ENCODE results near the gene ZACN. TPM values are rescaled to one million over a fixed set of nuclear protein-coding genes. Genes with fewer than 3 reads are reported as not detected.

ZACN gene
- total RNA-seq, 1 experiment from 2014 or later = 0.09 TPM

DNA sequence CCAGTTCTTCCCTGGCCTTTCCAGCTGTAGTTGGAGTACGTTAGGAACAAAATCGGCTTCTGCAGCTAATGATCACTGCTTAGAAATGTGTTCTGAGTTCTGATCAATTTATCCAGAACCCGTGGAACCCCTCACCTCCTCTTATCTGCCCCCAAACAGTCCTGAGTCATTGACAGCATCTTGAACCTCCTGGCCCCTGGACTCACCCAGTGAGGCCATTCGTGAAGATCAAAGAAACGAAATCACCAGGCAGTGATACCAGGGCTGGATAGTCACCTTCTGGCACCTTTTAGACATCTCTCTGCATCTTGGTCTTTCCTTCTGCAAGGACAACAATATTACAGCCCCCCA is 41.7 kb downstream of the ZACN start:
- Mint-ChIP-seq H3K4me1 (peaks cover 32 to 33% of the 10 kb centered on the region in 2 experiments), H3K9me3 (peaks cover 0 to 2% of the 10 kb centered on the region in 2 experiments; a peak in 1 of 5 replicates), H3K4me3 (peak overlapping the region in 1 of 2 experiments; percentile 28; a peak in 2 of 5 replicates), H3K36me3 (ENCODE audit: insufficient read depth in 1 of 3, low read depth in 3 of 3) (no peaks in the 10 kb centered on the region), H3K27me3 (ENCODE audit: low read depth) (peaks cover 10% of the 10 kb centered on the region), H3K27ac (no peak overlapping the region)
- Histone ChIP-seq H2BK5ac (ENCODE audit: insufficient read length, low read length) (no peak overlapping the region), H3K23me2 (ENCODE audit: insufficient read length, low read depth, low read length, poor library complexity, severe bottlenecking) (no peaks in the 10 kb centered on the region), H3K4me2 (ENCODE audit: insufficient read depth, insufficient read length, low read length) (no peak overlapping the region), H3K27me3 (ENCODE audit: insufficient read depth, low read length) (no peaks in the 10 kb centered on the region), H4K20me1 (ENCODE audit: control insufficient read depth, insufficient read depth, insufficient read length) (no peaks in the 10 kb centered on the region), H4K91ac (ENCODE audit: insufficient read length, low read depth, low read length) (no peak overlapping the region), H2BK12ac (ENCODE audit: insufficient read length, low read depth, low read length) (no peak overlapping the region), H3K23ac (ENCODE audit: insufficient read length, low read depth, low read length) (no peak overlapping the region), H3K27ac (ENCODE audit: insufficient read length, low read depth, low read length) (no peak overlapping the region), H2BK120ac (ENCODE audit: low read depth, low read length, poor library complexity, severe bottlenecking) (no peak overlapping the region), H3K4ac (ENCODE audit: low read depth, low read length) (no peak overlapping the region), H2AFZ (ENCODE audit: low read length) (no peak overlapping the region), H3T11ph (ENCODE audit: low read length) (no peak overlapping the region), H4K5ac (ENCODE audit: insufficient read length, low read depth, low read length) (no peak overlapping the region), H3K14ac (ENCODE audit: insufficient read depth, low read length) (no peak overlapping the region), H3K9me3 (ENCODE audit: control insufficient read depth, low read depth, low read length) (no peaks in the 10 kb centered on the region), H3K9ac (ENCODE audit: extremely low read depth, insufficient read length, low read length) (no peak overlapping the region), H3K4me1 (ENCODE audit: insufficient read depth, low read length) (no peaks in the 10 kb centered on the region; the same call in 1 of the 2 replicates), H2BK20ac (ENCODE audit: low read depth, low read length, poor library complexity, severe bottlenecking) (no peak overlapping the region), H2BK15ac (ENCODE audit: low read depth, low read length) (no peak overlapping the region), H4K8ac (replicated peaks; ENCODE audit: insufficient read length, low read depth, low read length) (no peak overlapping the region), H3K18ac (ENCODE audit: insufficient read length, low read depth, low read length) (no peak overlapping the region), H3K56ac (ENCODE audit: insufficient read length, low read depth, low read length) (no peak overlapping the region), H3K79me1 (ENCODE audit: insufficient read depth, low read depth, low read length, poor library complexity, severe bottlenecking) (no peaks in the 10 kb centered on the region), H2AK5ac (ENCODE audit: insufficient read length, low read length) (no peak overlapping the region), H3K79me2 (ENCODE audit: insufficient read depth, low read length) (no peaks in the 10 kb centered on the region)
- no CpG with 5 or more reads among the region's 5 CpGs for WGBS (ENCODE audit: extremely low coverage, insufficient read length, low lambda C conversion rate)
- DNase-seq = no peak
- TF ChIP-seq, protein P1, sequence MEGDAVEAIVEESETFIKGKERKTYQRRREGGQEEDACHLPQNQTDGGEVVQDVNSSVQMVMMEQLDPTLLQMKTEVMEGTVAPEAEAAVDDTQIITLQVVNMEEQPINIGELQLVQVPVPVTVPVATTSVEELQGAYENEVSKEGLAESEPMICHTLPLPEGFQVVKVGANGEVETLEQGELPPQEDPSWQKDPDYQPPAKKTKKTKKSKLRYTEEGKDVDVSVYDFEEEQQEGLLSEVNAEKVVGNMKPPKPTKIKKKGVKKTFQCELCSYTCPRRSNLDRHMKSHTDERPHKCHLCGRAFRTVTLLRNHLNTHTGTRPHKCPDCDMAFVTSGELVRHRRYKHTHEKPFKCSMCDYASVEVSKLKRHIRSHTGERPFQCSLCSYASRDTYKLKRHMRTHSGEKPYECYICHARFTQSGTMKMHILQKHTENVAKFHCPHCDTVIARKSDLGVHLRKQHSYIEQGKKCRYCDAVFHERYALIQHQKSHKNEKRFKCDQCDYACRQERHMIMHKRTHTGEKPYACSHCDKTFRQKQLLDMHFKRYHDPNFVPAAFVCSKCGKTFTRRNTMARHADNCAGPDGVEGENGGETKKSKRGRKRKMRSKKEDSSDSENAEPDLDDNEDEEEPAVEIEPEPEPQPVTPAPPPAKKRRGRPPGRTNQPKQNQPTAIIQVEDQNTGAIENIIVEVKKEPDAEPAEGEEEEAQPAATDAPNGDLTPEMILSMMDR (conservative IDR thresholded peaks at IDR 0.05) = no peak
